CD4-positive, alpha-beta T cell (primary cell): ENCODE measurements around the gene CHORDC1. TPM values are rescaled to one million over a fixed set of nuclear protein-coding genes. Genes with fewer than 3 reads are reported as not detected.

Source experiments
- ATAC-seq: fragments of 200-7000 bp; cut with Tn5 transposase; one replicate; pipeline ENCODE4 v1.10.0; 2022; ENCODE audit warnings: mild to moderate bottlenecking; ENCODE audit not compliant: poor library complexity
- CTCF ChIA-PET: fragments of 350-600 bp; sonication (Branson Sonifier 250); formaldehyde crosslinking; loops from one replicate; lab custom pipeline; 2021; ENCODE audit warnings: antibody characterized with exemption, inconsistent platforms; lab: Charles Lee
- POLR2A ChIA-PET: fragments of 350-600 bp; sonication (Branson Sonifier 250); formaldehyde crosslinking; loops from one replicate; lab custom pipeline; 2021; ENCODE audit warnings: antibody characterized with exemption, inconsistent platforms; lab: Charles Lee
- DNase-seq, 14 experiments: peaks; one replicate each; pipeline ENCODE4 v3.0.0-alpha.2; 2013 to 2020; ENCODE audit warnings: mixed read lengths in 2 of 14
- H3K27ac ChIP-seq, 2 donors: one replicate each; pipeline versions ENCODE4 v1.5.1 to v1.7.0; 2013; ENCODE audit warnings: low read length in 2 of 2, low read depth in 1 of 2, mild to moderate bottlenecking in 1 of 2
- H3K27me3 ChIP-seq, 2 experiments: 1 replicate in 1 of 2; 2 replicates in 1 of 2; pipeline versions ENCODE4 v1.6.1 to v1.7.0; 2013; ENCODE audit warnings: low read length in 2 of 2, control low read depth in 1 of 2, mild to moderate bottlenecking in 1 of 2, moderate library complexity in 1 of 2; ENCODE audit not compliant: insufficient read depth in 2 of 2, control insufficient read depth in 1 of 2
- H3K36me3 ChIP-seq: one replicate; pipeline ENCODE4 v1.6.1; 2013; ENCODE audit warnings: low read length, control low read depth; ENCODE audit not compliant: insufficient read depth
- H3K4me1 ChIP-seq: one replicate; pipeline ENCODE4 v1.6.1; 2013; ENCODE audit warnings: low read length, control low read depth; ENCODE audit not compliant: insufficient read depth
- H3K4me3 ChIP-seq: one replicate; pipeline ENCODE4 v1.5.1; 2013; ENCODE audit warnings: mild to moderate bottlenecking, low read length, moderate library complexity
- H3K9me3 ChIP-seq, 2 experiments: 1 replicate in 1 of 2; 2 replicates in 1 of 2; pipeline versions ENCODE4 v1.6.1 to v1.7.0; 2013; ENCODE audit warnings: low read length in 2 of 2, mild to moderate bottlenecking in 2 of 2, control low read depth in 1 of 2, moderate library complexity in 1 of 2; ENCODE audit not compliant: control insufficient read depth in 1 of 2, insufficient read depth in 1 of 2
- H3K27ac Mint-ChIP-seq: one replicate; pipeline ENCODE4 v1.8.0; 2020; ENCODE audit warnings: mixed read lengths
- H3K27me3 Mint-ChIP-seq: one replicate; pipeline ENCODE4 v1.8.0; 2021; ENCODE audit warnings: mixed read lengths
- H3K36me3 Mint-ChIP-seq: one replicate; pipeline ENCODE4 v1.8.0; 2021; ENCODE audit warnings: low read depth, mixed read lengths
- H3K4me1 Mint-ChIP-seq: one replicate; pipeline ENCODE4 v1.8.0; 2021; ENCODE audit warnings: low read depth, mixed read lengths
- H3K4me3 Mint-ChIP-seq: one replicate; pipeline ENCODE4 v1.8.0; 2020; ENCODE audit warnings: mild to moderate bottlenecking, mixed read lengths
- H3K9me3 Mint-ChIP-seq: one replicate; pipeline ENCODE4 v1.8.0; 2020; ENCODE audit warnings: mixed read lengths
- CTCF ChIP-seq: fragments of 200-600 bp; IDR thresholded peaks from one replicate; pipeline ENCODE4 v1.8.0; 2022; ENCODE audit warnings: antibody characterized with exemption, mild to moderate bottlenecking
- intact Hi-C, 2 experiments: fragments of 100-400 bp; cut with DNase I in 1 of 2; cut with micrococcal nuclease in 1 of 2; formaldehyde crosslinking; loops; one replicate each; pipeline versions ENCODE4 v1.15.1 to v1.9.0; 2023 to 2025; cut with DNase I, micrococcal nuclease
- total RNA-seq, 174 experiments: library from RNA in 2 of 174; stranded (reverse) in 2 of 174; gene quantifications; one replicate each; pipeline ENCODE4 v1.2.3 and lab custom pipeline; 2021 to 2026

CHORDC1 gene
- total RNA-seq, 2 experiments from 2014 or later = 64.6 to 65.9 TPM

- peaks cover 5% of the 10 kb centered on the region for H3K4me1 ChIP-seq
- no peaks in the 10 kb centered on the region for H3K9me3 ChIP-seq
- POLR2A ChIA-PET = no interaction called here
- H3K4me1 Mint-ChIP-seq = peaks cover 16% of the 10 kb centered on the region
- intact Hi-C loops = no loop called here
- H3K27ac Mint-ChIP-seq = no peak overlapping the region
- peaks cover 3% of the 10 kb centered on the region for H3K27me3 Mint-ChIP-seq
- H3K4me3 ChIP-seq = no peak overlapping the region
- H3K36me3 ChIP-seq = no peaks in the 10 kb centered on the region
- DNase-seq (peak in 3 of 14 experiments; percentile 9 to 28 (median 23)), ATAC-seq (no peak)
- CTCF ChIA-PET = interaction anchor here (1.2 kb wide), 1 partner anchor 17 kb away, joined by 3 read pairs; no protein-coding TSS in a partner anchor
- no peaks in the 10 kb centered on the region for H3K27me3 ChIP-seq
- TF ChIP-seq CTCF = no peak
- no peaks in the 10 kb centered on the region for H3K9me3 Mint-ChIP-seq
- H3K4me3 Mint-ChIP-seq = peak overlapping the region; percentile 78
- no peaks in the 10 kb centered on the region for H3K36me3 Mint-ChIP-seq
- H3K27ac ChIP-seq = no peak overlapping the region
Observed at GRCh38 chr11:90250970-90251369, 28.1 kb upstream of the CHORDC1 start.

GRCh38 chr11:90246468-90246867 lies 23.6 kb upstream of the CHORDC1 start:
- Histone ChIP-seq H3K9me3 (no peaks in the 10 kb centered on the region), H3K27ac (no peak overlapping the region), H3K36me3 (no peaks in the 10 kb centered on the region), H3K4me3 (no peak overlapping the region), H3K4me1 (peaks cover 5% of the 10 kb centered on the region), H3K27me3 (no peaks in the 10 kb centered on the region)
- Mint-ChIP-seq H3K27ac (no peak overlapping the region), H3K36me3 (no peaks in the 10 kb centered on the region), H3K27me3 (peaks cover 14% of the 10 kb centered on the region), H3K4me1 (peaks cover 10% of the 10 kb centered on the region), H3K4me3 (no peak overlapping the region), H3K9me3 (no peaks in the 10 kb centered on the region)
- TF ChIP-seq CTCF = no peak
- DNase-seq (no peak), ATAC-seq (no peak)
- ChIA-PET POLR2A (no interaction called here), CTCF (interaction anchor here (0.6 kb wide), 1 partner anchor 104 kb away, joined by 3 read pairs; no protein-coding TSS in a partner anchor)
- intact Hi-C loops = no loop called here

GRCh38 chr11:90243534-90243933 lies 20.7 kb upstream of the CHORDC1 start:
- peaks cover 14% of the 10 kb centered on the region for H3K27me3 Mint-ChIP-seq
- H3K27me3 ChIP-seq = no peaks in the 10 kb centered on the region
- no peak overlapping the region for H3K4me3 Mint-ChIP-seq
- ATAC-seq = no peak
- no peaks in the 10 kb centered on the region for H3K9me3 Mint-ChIP-seq
- DNase-seq = no peak
- no peak overlapping the region for H3K27ac Mint-ChIP-seq
- no peaks in the 10 kb centered on the region for H3K9me3 ChIP-seq
- no peaks in the 10 kb centered on the region for H3K36me3 Mint-ChIP-seq
- no peak overlapping the region for H3K4me3 ChIP-seq
- intact Hi-C loops = no loop called here
- TF ChIP-seq CTCF = no peak
- no peaks in the 10 kb centered on the region for H3K4me1 Mint-ChIP-seq
- ChIA-PET POLR2A (no interaction called here), CTCF (no interaction called here)
- H3K4me1 ChIP-seq = no peaks in the 10 kb centered on the region
- H3K36me3 ChIP-seq = no peaks in the 10 kb centered on the region
- no peak overlapping the region for H3K27ac ChIP-seq
